ENCODE measurements around the gene PGK2.
"Not testable (repeated sequence)": the region's sequence is repeated elsewhere in the genome, so short reads cannot be mapped to it uniquely, and the experiment has no call there.

The PGK2 gene

GRCh38 chr6:49787176-49787575 is at the start of gene PGK2:
PGK2 (minus strand) TSS chr6:49787285; CDS start chr6:49787187, 98 bp downstream.
- DNase-seq = no peak

GRCh38 chr6:49835140-49835539 is 48.1 kb upstream of the PGK2 start:
- DNase-seq = no peak

GRCh38 chr6:49833386-49833785 is 46.3 kb upstream of the PGK2 start:
- no peak for DNase-seq

- DNase-seq = no peak
Measured at GRCh38 chr6:49826743-49827406, 39.8 kb upstream of the PGK2 start.

- no peak for DNase-seq
Measured at GRCh38 chr6:49815166-49815565, 28.1 kb upstream of the PGK2 start.

- DNase-seq = no peak
Measured at GRCh38 chr6:49813248-49813647, 26.2 kb upstream of the PGK2 start.

GRCh38 chr6:49806145-49806544 is 19.1 kb upstream of the PGK2 start:
- no peak for DNase-seq

GRCh38 chr6:49805246-49805645 is 18.2 kb upstream of the PGK2 start:
- DNase-seq = no peak

GRCh38 chr6:49801525-49801924 is 14.4 kb upstream of the PGK2 start:
- no peak for DNase-seq

GRCh38 chr6:49799090-49799489 is 12.0 kb upstream of the PGK2 start:
- no peak for DNase-seq

GRCh38 chr6:49796842-49797455 is 9.9 kb upstream of the PGK2 start:
- DNase-seq = not testable (repeated sequence)

GRCh38 chr6:49790341-49790740 is 3.3 kb upstream of the PGK2 start:
- no peak for DNase-seq

- no peak for DNase-seq
Measured at GRCh38 chr6:49784272-49784671, 2.8 kb downstream of the PGK2 start.

GRCh38 chr6:49782725-49783124 is 4.4 kb downstream of the PGK2 start:
- DNase-seq = no peak

GRCh38 chr6:49782293-49782692 is 4.8 kb downstream of the PGK2 start:
- DNase-seq = no peak

GRCh38 chr6:49776444-49776843 is 10.6 kb downstream of the PGK2 start:
- no peak for DNase-seq

- no peak for DNase-seq
Measured at GRCh38 chr6:49775043-49775442, 12.0 kb downstream of the PGK2 start.

- no peak for DNase-seq
Measured at GRCh38 chr6:49772285-49772684, 14.8 kb downstream of the PGK2 start.

- no peak for DNase-seq
Measured at GRCh38 chr6:49766762-49767161, 20.3 kb downstream of the PGK2 start.

GRCh38 chr6:49764571-49765236 is 22.4 kb downstream of the PGK2 start:
- no peak for DNase-seq

GRCh38 chr6:49744259-49744658 is 42.8 kb downstream of the PGK2 start, which contains the start of gene CRISP3:
CRISP3 (minus strand) TSS chr6:49744388; CDS start chr6:49744367, 21 bp downstream.
- DNase-seq = no peak

- no peak for DNase-seq
Measured at GRCh38 chr6:49743429-49743828, 43.7 kb downstream of the PGK2 start.

- DNase-seq = no peak
Measured at GRCh38 chr6:49739423-49739822, 47.7 kb downstream of the PGK2 start.

- DNase-seq = no peak
Measured at GRCh38 chr6:49736017-49736508, 51.0 kb downstream of the PGK2 start.

Data from CD4-positive, alpha-beta T cell treated with Interleukin-21 for 1 hour (primary cell).